Endothelial cell of umbilical vein (primary cell): Measurements from ENCODE around the gene DNAJB5. TPM values are rescaled to one million over a fixed set of nuclear protein-coding genes. Genes with fewer than 3 reads are reported as not detected.

Experiments
- BruUV-seq: library from RNA; stranded (reverse); fragments of 400-500 nt; replicated peaks from 2 replicates; lab custom pipeline; 2021; lab: Mats Ljungman, UMichigan
- CTCF ChIA-PET: fragments of 300-600, 350-600 bp; sonication (Branson Sonifier 250); formaldehyde crosslinking; loops from one replicate; lab custom pipeline; 2021; ENCODE audit warnings: antibody characterized with exemption, inconsistent platforms; lab: Charles Lee
- POLR2A ChIA-PET: fragments of 300-600, 350-600 bp; sonication (Branson Sonifier 250); formaldehyde crosslinking; loops from one replicate; lab custom pipeline; 2021; ENCODE audit warnings: antibody characterized with exemption, inconsistent platforms; lab: Charles Lee
- DNase-seq: peaks from one replicate; pipeline ENCODE4 v3.0.0-alpha.2; 2011; ENCODE audit warnings: low read depth, low spot score
- FAIRE-seq: peaks from 2 replicates; lab custom pipeline; 2011; peaks lifted over from hg19 to GRCh38; lab: Jason Lieb, UNC
- H2AFZ ChIP-seq: 2 replicates; pipeline ENCODE4 v1.6.0; 2012; ENCODE audit warnings: low read depth, low read length, control low read depth, inconsistent platforms
- H3K27ac ChIP-seq: 2 replicates; pipeline ENCODE4 v1.5.1; 2011; ENCODE audit warnings: low read depth, mild to moderate bottlenecking, control low read depth, low read length, moderate library complexity; ENCODE audit not compliant: insufficient read depth
- H3K27me3 ChIP-seq, 2 experiments: 2 replicates each; pipeline versions ENCODE4 v1.6.0 to v1.6.1; 2011; ENCODE audit warnings: low read length in 2 of 2, mixed read lengths in 1 of 2; ENCODE audit not compliant: control insufficient read depth in 2 of 2, insufficient read depth in 2 of 2
- H3K36me3 ChIP-seq, 2 experiments: 2 replicates in 1 of 2; 3 replicates in 1 of 2; pipeline ENCODE4 v1.5.1; 2011; ENCODE audit warnings: low read length in 2 of 2, mild to moderate bottlenecking in 1 of 2, moderate library complexity in 1 of 2; ENCODE audit not compliant: control insufficient read depth in 2 of 2, insufficient read depth in 2 of 2; ENCODE audit errors: extremely low read depth in 1 of 2
- H3K4me1 ChIP-seq: 3 replicates; pipeline ENCODE4 v1.5.1; 2011; ENCODE audit warnings: mild to moderate bottlenecking, low read length; ENCODE audit not compliant: control insufficient read depth, insufficient read depth; ENCODE audit errors: extremely low read depth
- H3K4me2 ChIP-seq: 2 replicates; pipeline ENCODE4 v1.6.1; 2011; ENCODE audit warnings: low read length, control low read depth, mixed read lengths; ENCODE audit not compliant: insufficient read depth
- H3K4me3 ChIP-seq, 3 experiments: fragments of 200-600 bp in 1 of 3; sonication (generic), shearing (Covaris generic) in 1 of 3; replicated peaks in 1 of 3; 2 replicates each; pipeline ENCODE4 v1.5.1; 2011 to 2016; ENCODE audit warnings: control low read depth in 3 of 3, low read length in 3 of 3, mild to moderate bottlenecking in 2 of 3, inconsistent platforms in 1 of 3, low read depth in 1 of 3, moderate library complexity in 1 of 3; ENCODE audit not compliant: insufficient read depth in 1 of 3
- H3K79me2 ChIP-seq: 2 replicates; pipeline ENCODE4 v1.6.0; 2012; ENCODE audit warnings: low read length, inconsistent platforms; ENCODE audit not compliant: control insufficient read depth, insufficient read depth
- H3K9ac ChIP-seq: replicated peaks from 2 replicates; pipeline ENCODE3; 2011; ENCODE audit warnings: low read length, control low read depth; ENCODE audit not compliant: insufficient read depth; ENCODE audit errors: extremely low read depth
- H3K9me1 ChIP-seq: replicated peaks from 3 replicates; pipeline ENCODE4 v1.6.0; 2011; ENCODE audit warnings: mild to moderate bottlenecking, low read length; ENCODE audit not compliant: control insufficient read depth, insufficient read depth; ENCODE audit errors: extremely low read depth
- H3K9me3 ChIP-seq: replicated peaks from 2 replicates; pipeline ENCODE4 v1.5.1; 2012; ENCODE audit warnings: low read length, inconsistent platforms; ENCODE audit not compliant: control insufficient read depth, insufficient read depth
- H4K20me1 ChIP-seq: replicated peaks from 2 replicates; pipeline ENCODE3; 2011; ENCODE audit warnings: mild to moderate bottlenecking, low read length; ENCODE audit not compliant: control insufficient read depth, insufficient read depth; ENCODE audit errors: extremely low read depth
- EZH2 ChIP-seq: IDR thresholded peaks from 2 replicates; pipeline ENCODE4 v1.6.1; 2012; ENCODE audit warnings: borderline replicate concordance, low read depth, mild to moderate bottlenecking, moderate library complexity, low read length, inconsistent platforms; ENCODE audit not compliant: severe bottlenecking
- FOS ChIP-seq: IDR thresholded peaks from 2 replicates; pipeline ENCODE4 v1.6.1; 2011; ENCODE audit warnings: mild to moderate bottlenecking, low read length, moderate library complexity, borderline replicate concordance; ENCODE audit not compliant: insufficient read depth
- JUN ChIP-seq: IDR thresholded peaks from 2 replicates; pipeline ENCODE4 v1.6.1; 2011; ENCODE audit warnings: borderline replicate concordance, low read depth; ENCODE audit not compliant: insufficient read length, insufficient read depth
- MAX ChIP-seq: IDR thresholded peaks from 2 replicates; pipeline ENCODE4 v1.6.1; 2011; ENCODE audit not compliant: insufficient read depth, insufficient read length
- MYC ChIP-seq: IDR thresholded peaks from one replicate; pipeline ENCODE4 v1.6.1; 2011; ENCODE audit warnings: mild to moderate bottlenecking, low read depth, low read length
- POLR2A ChIP-seq: IDR thresholded peaks from 2 replicates; pipeline ENCODE4 v1.6.1; 2012; ENCODE audit warnings: low read depth, mild to moderate bottlenecking, control low read depth, low read length
- POLR2AphosphoS5 ChIP-seq: IDR thresholded peaks from 2 replicates; pipeline ENCODE4 v1.6.1; 2012; ENCODE audit warnings: low read depth, mild to moderate bottlenecking, control low read depth, low read length, moderate library complexity; ENCODE audit not compliant: insufficient read depth
- dilution Hi-C: fragments of 300-500 bp; cut with MboI; formaldehyde crosslinking; loops from one replicate; pipeline ENCODE4 v1.15.0; 2019; ENCODE audit warnings: low sequenced_read_pairs; ENCODE audit not compliant: extremely low pct_ligation_motif_present
- intact Hi-C: fragments of 100-400 bp; cut with micrococcal nuclease; formaldehyde crosslinking; loops from one replicate; pipeline ENCODE4 v1.10.0; 2022
- polyA plus RNA-seq, 4 experiments: library from polyadenylated mRNA; depleted of rRNA in 3 of 4; stranded (reverse) in 3 of 4; unstranded in 1 of 4; fragments of >200 nt; gene quantifications; 2 replicates each; pipeline versions ENCODE4 v1.2.1 to v1.2.3, GENCODE V29; 2011 to 2012; ENCODE audit warnings: missing spikeins in 1 of 4
- total RNA-seq: library from RNA; stranded (reverse); gene quantifications from 2 replicates; pipeline ENCODE4 v1.2.3, GENCODE V29; 2021
- TF ChIP-seq, protein P1 (sequence below), 2 donors: IDR thresholded peaks; 1 replicate in 1 of 2; 2 replicates in 1 of 2; pipeline ENCODE4 v1.5.1; 2011; ENCODE audit warnings: low read length in 2 of 2, mild to moderate bottlenecking in 2 of 2, moderate library complexity in 2 of 2, control low read depth in 1 of 2, inconsistent platforms in 1 of 2, low read depth in 1 of 2; ENCODE audit not compliant: insufficient read depth in 1 of 2; ENCODE audit errors: extremely low read depth in 1 of 2

DNAJB5 gene
- total and polyA plus RNA-seq, 2 donors (not counting 3 experiments of a cell fraction or from before 2014, with no cell fraction given): 8.6 to 12.8 TPM

DNA sequence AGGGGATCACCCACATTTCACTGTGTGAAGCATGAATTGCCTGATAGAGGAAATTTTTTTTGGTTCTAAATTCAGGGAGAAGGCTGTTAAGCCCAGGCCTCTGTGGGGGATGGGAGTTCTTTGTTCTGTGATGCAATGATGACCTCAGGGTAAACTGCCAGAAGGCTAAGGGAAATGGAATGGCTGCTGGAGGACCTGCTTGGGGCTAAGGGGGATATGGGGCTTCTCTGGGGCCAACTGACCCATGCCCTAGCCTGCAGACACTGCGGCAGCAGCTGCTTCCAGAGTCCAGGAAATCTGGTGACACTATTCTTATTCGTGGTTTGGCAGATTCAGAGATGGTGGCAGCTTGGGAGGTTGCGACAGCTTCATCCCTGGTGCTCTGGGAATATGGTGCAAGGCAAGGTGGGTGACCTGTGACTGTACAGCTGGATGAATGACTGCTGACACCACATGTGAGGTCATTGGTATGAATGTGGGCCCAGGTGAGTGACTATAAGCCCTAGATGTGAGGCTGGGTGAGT, 52.6 kb downstream of the DNAJB5 start:
- dilution Hi-C loops (no loop called here), intact Hi-C loops (no loop called here)
- Histone ChIP-seq H3K27me3 (no peaks in the 10 kb centered on the region), H3K4me2 (no peak overlapping the region), H3K4me3 (no peak overlapping the region), H4K20me1 (no peaks in the 10 kb centered on the region), H3K9me1 (no peaks in the 10 kb centered on the region), H3K9me3 (no peaks in the 10 kb centered on the region), H3K27ac (no peak overlapping the region), H3K79me2 (no peaks in the 10 kb centered on the region), H3K36me3 (peaks cover 0 to 11% of the 10 kb centered on the region in 2 experiments), H2AFZ (no peak overlapping the region), H3K4me1 (no peaks in the 10 kb centered on the region), H3K9ac (no peak overlapping the region)
- ChIA-PET CTCF (interaction anchor here (1.2 to 4.3 kb wide), 4 partner anchors 9 to 142 kb away, joined by 3 to 26 read pairs (median 15); no protein-coding TSS in a partner anchor), POLR2A (no interaction called here)
- FAIRE-seq: no peak
- no TSS peak for BruUV-seq
- TF ChIP-seq POLR2A: no peak
- TF ChIP-seq JUN: no peak
- TF ChIP-seq, protein P1, sequence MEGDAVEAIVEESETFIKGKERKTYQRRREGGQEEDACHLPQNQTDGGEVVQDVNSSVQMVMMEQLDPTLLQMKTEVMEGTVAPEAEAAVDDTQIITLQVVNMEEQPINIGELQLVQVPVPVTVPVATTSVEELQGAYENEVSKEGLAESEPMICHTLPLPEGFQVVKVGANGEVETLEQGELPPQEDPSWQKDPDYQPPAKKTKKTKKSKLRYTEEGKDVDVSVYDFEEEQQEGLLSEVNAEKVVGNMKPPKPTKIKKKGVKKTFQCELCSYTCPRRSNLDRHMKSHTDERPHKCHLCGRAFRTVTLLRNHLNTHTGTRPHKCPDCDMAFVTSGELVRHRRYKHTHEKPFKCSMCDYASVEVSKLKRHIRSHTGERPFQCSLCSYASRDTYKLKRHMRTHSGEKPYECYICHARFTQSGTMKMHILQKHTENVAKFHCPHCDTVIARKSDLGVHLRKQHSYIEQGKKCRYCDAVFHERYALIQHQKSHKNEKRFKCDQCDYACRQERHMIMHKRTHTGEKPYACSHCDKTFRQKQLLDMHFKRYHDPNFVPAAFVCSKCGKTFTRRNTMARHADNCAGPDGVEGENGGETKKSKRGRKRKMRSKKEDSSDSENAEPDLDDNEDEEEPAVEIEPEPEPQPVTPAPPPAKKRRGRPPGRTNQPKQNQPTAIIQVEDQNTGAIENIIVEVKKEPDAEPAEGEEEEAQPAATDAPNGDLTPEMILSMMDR (IDR thresholded peaks at IDR 0.05; ENCODE audit: extremely low read depth in 1 of 2, insufficient read depth in 1 of 2, low read depth in 1 of 2, low read length in 2 of 2): no peak
- no peak for TF ChIP-seq FOS
- no peak for TF ChIP-seq MYC
- TF ChIP-seq POLR2AphosphoS5: no peak
- TF ChIP-seq MAX: no peak
- no peak for TF ChIP-seq EZH2
- DNase-seq: no peak
